Stimulated activated CD4-positive, alpha-beta T cell treated with anti-CD3 and anti-CD28 coated beads, Interleukin-12 subunit alpha, Interleukin-12 subunit beta, amount 100 ng/mL, for 48 hours (primary cell): Measurements from ENCODE around the gene SKIC8.

Experiments used
- DNase-seq, 3 donors: peaks; one replicate each; pipeline ENCODE4 v3.0.0-alpha.2; 2020; ENCODE audit warnings: low read depth in 2 of 3, low spot score in 1 of 3

SKIC8 gene

GRCh38 chr15:78299101-78299930 is at the start of gene SKIC8:
TSS of gene SKIC8 (minus strand) at chr15:78299609. CDS start at chr15:78295686, 3,923 bp downstream.
- peak; percentile 83 to 89 (median 83) for DNase-seq

- DNase-seq: no peak
Observed at GRCh38 chr15:78347586-78348543, 48.5 kb upstream of the SKIC8 start.

GRCh38 chr15:78345396-78346125 is 46.2 kb upstream of the SKIC8 start:
- no peak for DNase-seq

- DNase-seq: no peak
Observed at GRCh38 chr15:78343276-78344060, 44.1 kb upstream of the SKIC8 start.

- DNase-seq: no peak
Observed at GRCh38 chr15:78342021-78342420, 42.6 kb upstream of the SKIC8 start.

- DNase-seq: no peak
Observed at GRCh38 chr15:78341057-78341987, 41.9 kb upstream of the SKIC8 start.

- no peak for DNase-seq
Observed at GRCh38 chr15:78340231-78341056, 41.0 kb upstream of the SKIC8 start, which contains the start of gene CRABP1. TSS of gene CRABP1 (plus strand) at chr15:78340353. CDS start at chr15:78340429, 76 bp downstream.

- DNase-seq: no peak
Observed at GRCh38 chr15:78339559-78339958, 40.1 kb upstream of the SKIC8 start.

- no peak for DNase-seq
Observed at GRCh38 chr15:78338781-78339180, 39.4 kb upstream of the SKIC8 start.

- no peak for DNase-seq
Observed at GRCh38 chr15:78335985-78336384, 36.6 kb upstream of the SKIC8 start.

GRCh38 chr15:78334845-78335244 is 35.4 kb upstream of the SKIC8 start:
- DNase-seq: no peak

- DNase-seq: no peak
Observed at GRCh38 chr15:78329625-78330024, 30.2 kb upstream of the SKIC8 start.

- DNase-seq: no peak
Observed at GRCh38 chr15:78327466-78327865, 28.1 kb upstream of the SKIC8 start.

- DNase-seq: no peak
Observed at GRCh38 chr15:78325092-78325843, 25.9 kb upstream of the SKIC8 start.

GRCh38 chr15:78324144-78324543 is 24.7 kb upstream of the SKIC8 start:
- no peak for DNase-seq

- no peak for DNase-seq
Observed at GRCh38 chr15:78323693-78324092, 24.3 kb upstream of the SKIC8 start.

GRCh38 chr15:78322724-78323521 is 23.5 kb upstream of the SKIC8 start:
- no peak for DNase-seq
